Retinal pigment epithelial cell (primary cell): ENCODE results near the gene SH3PXD2B.

Experiments used
- DNase-seq: peaks from one replicate; pipeline ENCODE4 v3.0.0-alpha.2; 2010; ENCODE audit warnings: low read depth
- H3K4me3 ChIP-seq: 2 replicates; pipeline ENCODE4 v1.5.1; 2011; ENCODE audit warnings: mild to moderate bottlenecking, low read length, control low read depth, moderate library complexity
- TF ChIP-seq, protein P1 (sequence below): conservative IDR thresholded peaks from 2 replicates; pipeline ENCODE4 v1.5.1; 2011; ENCODE audit warnings: low read depth, low read length, control low read depth, inconsistent platforms

The SH3PXD2B gene

DNA sequence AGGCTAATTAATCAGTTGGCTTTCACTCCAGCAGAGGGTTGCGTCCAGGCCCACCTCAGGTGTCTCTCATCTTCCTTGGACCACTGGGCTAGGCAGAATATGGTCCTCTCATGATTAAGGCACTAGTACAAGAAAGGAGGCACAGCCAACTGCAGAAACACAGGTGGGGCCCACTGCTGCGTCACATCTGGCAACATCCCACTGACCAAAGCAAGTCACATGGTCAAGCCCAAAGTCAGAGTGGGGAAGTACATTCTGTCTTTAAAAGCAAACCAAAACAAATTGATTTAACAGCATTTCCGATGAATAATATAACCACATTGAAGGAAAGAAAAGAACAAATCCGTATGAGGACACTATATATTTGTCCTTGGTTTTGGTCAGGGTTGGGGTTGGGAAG is 142.7 kb downstream of the SH3PXD2B start:
- TF ChIP-seq, protein P1, sequence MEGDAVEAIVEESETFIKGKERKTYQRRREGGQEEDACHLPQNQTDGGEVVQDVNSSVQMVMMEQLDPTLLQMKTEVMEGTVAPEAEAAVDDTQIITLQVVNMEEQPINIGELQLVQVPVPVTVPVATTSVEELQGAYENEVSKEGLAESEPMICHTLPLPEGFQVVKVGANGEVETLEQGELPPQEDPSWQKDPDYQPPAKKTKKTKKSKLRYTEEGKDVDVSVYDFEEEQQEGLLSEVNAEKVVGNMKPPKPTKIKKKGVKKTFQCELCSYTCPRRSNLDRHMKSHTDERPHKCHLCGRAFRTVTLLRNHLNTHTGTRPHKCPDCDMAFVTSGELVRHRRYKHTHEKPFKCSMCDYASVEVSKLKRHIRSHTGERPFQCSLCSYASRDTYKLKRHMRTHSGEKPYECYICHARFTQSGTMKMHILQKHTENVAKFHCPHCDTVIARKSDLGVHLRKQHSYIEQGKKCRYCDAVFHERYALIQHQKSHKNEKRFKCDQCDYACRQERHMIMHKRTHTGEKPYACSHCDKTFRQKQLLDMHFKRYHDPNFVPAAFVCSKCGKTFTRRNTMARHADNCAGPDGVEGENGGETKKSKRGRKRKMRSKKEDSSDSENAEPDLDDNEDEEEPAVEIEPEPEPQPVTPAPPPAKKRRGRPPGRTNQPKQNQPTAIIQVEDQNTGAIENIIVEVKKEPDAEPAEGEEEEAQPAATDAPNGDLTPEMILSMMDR = no peak
- DNase-seq = no peak
- H3K4me3 ChIP-seq = no peak overlapping the region

- TF ChIP-seq, protein P1 = no peak
- no peak for DNase-seq
- H3K4me3 ChIP-seq = no peak overlapping the region
These were observed 143.3 kb downstream of the SH3PXD2B start for GRCh38 chr5:172311026-172311425.

DNA sequence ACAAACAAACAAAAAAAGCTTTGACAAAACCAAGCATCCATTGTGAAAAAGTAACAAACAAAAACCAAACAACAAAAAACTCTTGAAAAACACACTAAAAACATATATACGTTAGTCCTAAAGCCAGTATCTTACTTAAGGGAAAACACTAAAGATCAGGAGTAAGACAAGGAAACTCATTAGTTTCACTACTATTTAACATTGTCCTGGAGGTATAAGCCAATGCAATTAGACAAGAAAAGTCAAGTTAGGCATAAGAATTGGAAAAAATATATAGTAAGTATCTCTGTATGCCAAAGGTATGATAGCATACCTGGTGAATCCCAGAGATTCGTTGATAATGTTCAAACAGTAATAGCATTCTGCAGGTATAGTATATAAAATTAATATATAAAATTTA is 148.9 kb downstream of the SH3PXD2B start:
- H3K4me3 ChIP-seq = no peak overlapping the region
- TF ChIP-seq, protein P1 = no peak
- DNase-seq = no peak

DNA sequence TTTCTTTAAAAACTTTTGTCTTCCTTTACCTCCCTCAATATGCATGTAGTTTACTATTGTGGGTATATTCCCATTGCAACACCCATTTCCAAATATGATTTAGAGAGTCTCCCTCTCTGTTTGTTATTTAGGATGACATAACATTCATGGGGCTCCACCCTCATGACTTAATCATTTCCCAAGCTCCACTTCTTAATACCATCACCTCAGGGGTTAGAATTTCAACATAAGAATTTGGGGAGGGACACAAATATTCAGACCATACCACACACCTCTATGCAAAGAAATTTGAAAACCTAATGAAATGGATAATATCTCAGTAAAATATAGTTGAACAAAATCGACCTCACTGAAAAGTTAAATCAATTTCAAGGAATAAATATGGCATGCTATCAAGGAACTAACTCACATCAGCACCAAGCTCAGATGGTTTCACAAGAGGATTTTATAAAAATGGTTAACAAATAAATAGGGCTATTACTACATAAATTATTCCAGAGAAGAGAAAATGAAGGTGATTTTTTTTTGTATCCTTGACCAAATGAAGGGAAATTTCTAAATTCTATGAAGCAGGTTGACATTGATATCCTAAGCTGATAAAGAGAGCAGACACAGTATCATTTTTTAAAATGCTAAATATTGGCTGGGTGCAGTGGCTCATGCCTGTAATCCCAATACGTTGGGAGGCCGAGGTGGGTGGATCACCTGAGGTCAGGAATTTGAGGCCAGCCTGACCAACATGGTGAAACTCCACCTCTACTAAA is 150.6 kb downstream of the SH3PXD2B start:
- TF ChIP-seq, protein P1 = no peak
- no peak overlapping the region for H3K4me3 ChIP-seq
- DNase-seq = no peak

GRCh38 chr5:172303162-172303561 is 151.2 kb downstream of the SH3PXD2B start:
- H3K4me3 ChIP-seq = no peak overlapping the region
- no peak for DNase-seq
- TF ChIP-seq, protein P1 = no peak

- TF ChIP-seq, protein P1 = no peak
- H3K4me3 ChIP-seq = no peak overlapping the region
- no peak for DNase-seq
These were observed 152.1 kb downstream of the SH3PXD2B start for GRCh38 chr5:172302047-172302710.
